Measurements from ENCODE around the gene RAPGEF4.

The RAPGEF4 gene

DNA sequence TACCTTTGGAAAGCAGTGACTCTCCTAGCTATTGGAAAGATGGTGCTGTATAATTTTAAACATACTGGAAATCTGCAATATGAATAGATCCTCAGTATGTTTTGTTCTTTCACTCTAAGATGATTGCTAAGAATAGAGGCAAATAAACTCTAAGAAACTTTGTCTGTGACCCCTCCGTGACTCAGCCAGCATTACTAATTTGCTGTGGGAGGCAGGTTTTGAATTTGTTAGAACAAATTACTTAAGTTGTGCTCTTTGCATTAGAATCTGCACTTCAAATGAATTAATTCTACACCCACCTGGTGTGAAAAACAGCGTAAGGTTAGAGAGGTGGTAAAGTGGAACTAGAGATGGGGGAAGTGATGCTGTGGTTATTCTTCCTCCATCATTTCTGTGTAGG lies 142.2 kb downstream of the RAPGEF4 start:
- Mint-ChIP-seq H3K27me3 (peaks cover 27 to 30% of the 10 kb centered on the region in 2 donors), H3K4me3 (no peak overlapping the region), H3K4me1 (ENCODE audit: low read depth in 2 of 2) (no peaks in the 10 kb centered on the region), H3K36me3 (ENCODE audit: insufficient read depth) (no peaks in the 10 kb centered on the region), H3K9me3 (peaks cover 0 to 2% of the 10 kb centered on the region in 2 donors), H3K27ac (no peak overlapping the region)
- ATAC-seq (replicated peaks) (no peak), DNase-seq (no peak)

DNA sequence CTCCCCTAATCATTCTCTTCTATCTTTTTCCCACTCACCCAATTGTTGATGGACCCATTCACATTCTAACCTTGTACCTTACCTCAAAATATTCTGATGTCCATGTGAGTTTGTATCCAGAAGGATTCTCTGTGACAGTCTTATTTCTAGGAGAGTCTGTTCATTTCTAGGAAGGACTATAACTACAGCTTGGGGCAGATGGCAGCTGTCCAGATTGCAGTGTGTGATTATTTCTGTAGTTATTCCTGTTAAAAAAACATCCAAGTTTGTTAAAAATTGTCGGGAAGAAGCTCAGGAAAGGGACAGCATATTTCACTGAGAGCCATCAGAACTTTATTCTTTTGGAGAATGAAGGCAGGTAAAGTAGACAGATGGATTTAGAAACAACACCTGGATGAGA lies 142.6 kb downstream of the RAPGEF4 start:
- no peak overlapping the region for H3K4me3 Mint-ChIP-seq
- no peaks in the 10 kb centered on the region for H3K36me3 Mint-ChIP-seq (ENCODE audit: insufficient read depth)
- peaks cover 27 to 30% of the 10 kb centered on the region in 2 donors for H3K27me3 Mint-ChIP-seq
- no peaks in the 10 kb centered on the region for H3K4me1 Mint-ChIP-seq (ENCODE audit: low read depth in 2 of 2)
- no peak for ATAC-seq (replicated peaks)
- no peak overlapping the region for H3K27ac Mint-ChIP-seq
- peaks cover 0 to 2% of the 10 kb centered on the region in 2 donors for H3K9me3 Mint-ChIP-seq
- no peak for DNase-seq

DNA sequence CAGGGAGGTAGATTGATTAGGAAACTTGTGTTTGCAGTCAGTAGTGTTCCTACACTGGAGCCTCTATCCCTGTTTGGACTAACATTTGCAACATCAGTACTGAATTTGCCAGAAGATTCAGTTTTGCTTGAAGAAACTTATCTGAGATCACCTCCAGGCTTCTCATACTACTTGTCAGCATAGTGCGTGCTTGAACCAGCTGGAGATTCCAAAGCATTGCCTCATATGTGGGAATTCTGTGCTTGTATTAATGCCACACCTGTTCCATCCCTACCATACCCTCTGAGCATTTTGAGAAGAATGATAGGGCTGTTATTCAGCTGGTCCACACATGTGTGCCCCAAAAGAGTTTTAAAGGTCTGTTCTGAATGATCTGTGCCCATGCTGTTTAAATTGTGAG lies 148.7 kb downstream of the RAPGEF4 start:
- Mint-ChIP-seq H3K4me3 (no peak overlapping the region), H3K27ac (no peak overlapping the region), H3K27me3 (peaks cover 15 to 25% of the 10 kb centered on the region in 2 donors), H3K36me3 (ENCODE audit: insufficient read depth) (no peaks in the 10 kb centered on the region), H3K9me3 (no peaks in the 10 kb centered on the region), H3K4me1 (ENCODE audit: low read depth in 2 of 2) (no peaks in the 10 kb centered on the region)
- DNase-seq, result no peak
- ATAC-seq (replicated peaks), result no peak

- Mint-ChIP-seq H3K36me3 (ENCODE audit: insufficient read depth) (no peaks in the 10 kb centered on the region), H3K4me1 (ENCODE audit: low read depth in 2 of 2) (no peaks in the 10 kb centered on the region), H3K9me3 (no peaks in the 10 kb centered on the region), H3K27me3 (peaks cover 26 to 34% of the 10 kb centered on the region in 2 donors), H3K4me3 (no peak overlapping the region), H3K27ac (no peak overlapping the region)
- no peak for ATAC-seq (replicated peaks)
- DNase-seq, result no peak
These were observed 150.4 kb downstream of the RAPGEF4 start for GRCh38 chr2:172885996-172886395.

DNA sequence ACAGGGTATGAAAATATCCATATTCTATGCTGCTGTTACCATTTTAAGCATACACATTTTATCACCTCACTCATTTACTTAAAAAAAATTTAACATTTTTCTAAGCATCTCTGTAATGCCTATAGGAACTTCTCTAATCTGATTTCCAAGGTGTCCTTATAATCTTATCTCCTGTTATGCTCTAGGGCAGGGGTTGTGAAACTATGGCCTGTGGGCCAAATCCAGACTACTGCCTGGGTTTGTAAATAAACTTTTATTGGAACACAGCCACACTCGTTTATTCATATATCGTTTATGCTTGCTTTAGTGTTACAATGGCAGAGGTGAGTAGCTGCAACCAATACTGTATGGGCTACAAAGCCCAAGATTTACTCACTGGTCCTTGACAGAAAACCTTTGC lies 151.6 kb downstream of the RAPGEF4 start:
- Mint-ChIP-seq H3K27ac (no peak overlapping the region), H3K4me1 (ENCODE audit: low read depth in 2 of 2) (no peaks in the 10 kb centered on the region), H3K27me3 (peaks cover 39% of the 10 kb centered on the region in 2 donors), H3K4me3 (no peak overlapping the region), H3K36me3 (ENCODE audit: insufficient read depth) (no peaks in the 10 kb centered on the region), H3K9me3 (no peaks in the 10 kb centered on the region)
- DNase-seq (no peak), ATAC-seq (replicated peaks) (no peak)

DNA sequence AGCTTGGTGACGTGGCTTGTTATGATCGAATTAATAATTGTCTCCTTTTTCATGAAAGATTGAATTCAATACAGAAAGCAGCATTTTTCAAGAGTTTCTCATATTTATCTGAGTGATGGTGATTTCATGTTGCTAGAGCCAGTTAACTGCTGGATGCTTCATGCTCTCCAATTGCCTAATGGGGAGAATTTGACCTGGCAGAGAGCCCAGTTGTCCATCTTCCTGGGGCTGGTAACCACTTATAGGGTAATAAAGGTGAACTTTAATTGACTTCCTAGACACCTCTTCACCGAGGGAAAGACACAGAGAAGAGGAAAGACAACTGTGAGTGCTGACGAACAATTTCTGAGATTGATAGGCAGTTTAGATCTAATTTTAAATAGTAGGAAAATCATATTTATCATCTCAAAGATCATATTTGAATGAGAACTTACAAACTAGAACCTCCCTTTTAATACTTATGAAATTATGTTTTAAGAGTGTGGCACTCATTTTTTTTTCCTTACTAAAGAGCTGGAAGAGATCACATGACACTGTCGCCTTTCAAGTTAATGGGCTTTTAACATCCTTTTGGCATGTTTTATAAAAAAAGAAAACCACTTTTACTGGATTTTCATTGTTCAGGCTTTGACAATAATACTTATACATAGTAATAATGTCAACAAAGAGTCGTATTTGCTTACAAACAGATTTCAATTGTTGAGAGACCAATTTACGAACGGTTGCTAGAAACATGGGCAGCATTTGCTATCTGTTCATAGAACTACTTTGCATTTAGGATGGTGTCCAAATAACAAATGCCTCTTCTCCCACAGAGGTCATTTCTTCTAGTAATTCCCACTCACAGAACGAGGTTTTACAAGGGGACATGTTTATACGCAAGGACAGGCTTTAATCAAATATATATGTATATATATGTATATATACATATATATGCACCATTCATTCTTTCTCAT lies 153.3 kb downstream of the RAPGEF4 start:
- no peak overlapping the region for H3K4me3 Mint-ChIP-seq
- no peak overlapping the region for H3K27ac Mint-ChIP-seq
- H3K36me3 Mint-ChIP-seq (ENCODE audit: insufficient read depth), result no peaks in the 10 kb centered on the region
- no peaks in the 10 kb centered on the region for H3K9me3 Mint-ChIP-seq
- peaks cover 51% of the 10 kb centered on the region in 2 donors for H3K27me3 Mint-ChIP-seq
- ATAC-seq (replicated peaks), result no peak
- H3K4me1 Mint-ChIP-seq (ENCODE audit: low read depth in 2 of 2), result no peaks in the 10 kb centered on the region
- DNase-seq, result no peak

GRCh38 chr2:172889768-172890430 lies 154.3 kb downstream of the RAPGEF4 start:
- Mint-ChIP-seq H3K27me3 (peaks cover 51 to 56% of the 10 kb centered on the region in 2 donors), H3K27ac (no peak overlapping the region), H3K36me3 (ENCODE audit: insufficient read depth) (no peaks in the 10 kb centered on the region), H3K9me3 (no peaks in the 10 kb centered on the region), H3K4me3 (no peak overlapping the region), H3K4me1 (ENCODE audit: low read depth in 2 of 2) (no peaks in the 10 kb centered on the region)
- ATAC-seq (replicated peaks) (no peak), DNase-seq (no peak)

GRCh38 chr2:172893111-172893510 lies 157.5 kb downstream of the RAPGEF4 start:
- Mint-ChIP-seq H3K36me3 (ENCODE audit: insufficient read depth) (no peaks in the 10 kb centered on the region), H3K27ac (no peak overlapping the region), H3K4me3 (no peak overlapping the region), H3K4me1 (ENCODE audit: low read depth in 2 of 2) (no peaks in the 10 kb centered on the region), H3K27me3 (peaks cover 52 to 58% of the 10 kb centered on the region in 2 donors), H3K9me3 (no peaks in the 10 kb centered on the region)
- DNase-seq (no peak), ATAC-seq (replicated peaks) (no peak)

DNA sequence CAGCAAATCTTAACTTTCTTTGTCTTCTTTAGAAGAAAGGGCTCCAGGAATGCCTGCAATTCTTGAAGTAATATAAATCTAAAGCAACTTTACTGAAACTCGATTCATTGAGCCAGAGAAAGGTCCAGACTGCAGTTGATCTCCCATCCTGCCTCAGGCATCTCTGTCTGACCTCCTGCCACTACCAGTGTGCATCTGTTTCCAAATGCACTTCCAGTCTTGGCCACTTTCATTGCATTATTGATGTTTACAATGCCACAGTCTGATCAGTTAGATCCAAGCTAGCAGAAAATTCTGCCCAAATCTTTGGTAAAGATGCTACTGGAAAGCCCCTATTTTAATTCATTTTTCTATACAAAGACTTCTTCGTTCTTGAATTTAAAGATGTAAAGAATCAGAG lies 158.0 kb downstream of the RAPGEF4 start:
- Mint-ChIP-seq H3K27me3 (peaks cover 57 to 61% of the 10 kb centered on the region in 2 donors), H3K4me3 (no peak overlapping the region), H3K9me3 (no peaks in the 10 kb centered on the region), H3K27ac (no peak overlapping the region), H3K4me1 (ENCODE audit: low read depth in 2 of 2) (no peaks in the 10 kb centered on the region), H3K36me3 (ENCODE audit: insufficient read depth) (no peaks in the 10 kb centered on the region)
- ATAC-seq (replicated peaks) (no peak), DNase-seq (no peak)

GRCh38 chr2:172894689-172895387 lies 159.2 kb downstream of the RAPGEF4 start:
- H3K36me3 Mint-ChIP-seq (ENCODE audit: insufficient read depth), result no peaks in the 10 kb centered on the region
- no peak overlapping the region for H3K4me3 Mint-ChIP-seq
- H3K9me3 Mint-ChIP-seq, result no peaks in the 10 kb centered on the region
- no peak for ATAC-seq (replicated peaks)
- peaks cover 63 to 70% of the 10 kb centered on the region in 2 donors for H3K27me3 Mint-ChIP-seq
- H3K27ac Mint-ChIP-seq, result no peak overlapping the region
- H3K4me1 Mint-ChIP-seq (ENCODE audit: low read depth in 2 of 2), result no peaks in the 10 kb centered on the region
- no peak for DNase-seq

DNA sequence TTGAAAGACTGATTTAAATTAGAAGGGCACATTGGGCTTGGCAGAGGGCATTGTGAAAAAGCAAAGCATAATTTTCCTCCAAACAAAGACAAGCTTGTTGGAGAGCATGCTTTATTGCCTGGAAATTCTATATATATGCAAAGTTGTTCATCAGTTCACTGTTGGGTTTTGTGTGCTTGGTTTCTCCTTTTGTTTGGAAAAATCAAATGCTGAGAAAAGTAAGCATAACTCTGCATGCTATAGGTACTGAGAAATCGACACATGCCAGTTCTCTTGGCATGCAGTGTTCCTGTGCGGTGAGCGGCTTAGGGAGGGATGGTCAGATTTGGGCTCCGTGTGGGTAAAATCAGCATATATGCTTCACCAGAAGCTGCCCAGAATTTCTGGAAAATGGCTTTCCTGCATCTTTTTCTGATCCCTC lies 161.0 kb downstream of the RAPGEF4 start:
- no peak overlapping the region for H3K4me3 Mint-ChIP-seq
- no peak for DNase-seq
- H3K4me1 Mint-ChIP-seq (ENCODE audit: low read depth in 2 of 2), result no peaks in the 10 kb centered on the region
- H3K36me3 Mint-ChIP-seq (ENCODE audit: insufficient read depth), result no peaks in the 10 kb centered on the region
- no peak overlapping the region for H3K27ac Mint-ChIP-seq
- ATAC-seq (replicated peaks), result no peak
- peaks cover 60 to 65% of the 10 kb centered on the region in 2 donors for H3K27me3 Mint-ChIP-seq
- H3K9me3 Mint-ChIP-seq, result no peaks in the 10 kb centered on the region

DNA sequence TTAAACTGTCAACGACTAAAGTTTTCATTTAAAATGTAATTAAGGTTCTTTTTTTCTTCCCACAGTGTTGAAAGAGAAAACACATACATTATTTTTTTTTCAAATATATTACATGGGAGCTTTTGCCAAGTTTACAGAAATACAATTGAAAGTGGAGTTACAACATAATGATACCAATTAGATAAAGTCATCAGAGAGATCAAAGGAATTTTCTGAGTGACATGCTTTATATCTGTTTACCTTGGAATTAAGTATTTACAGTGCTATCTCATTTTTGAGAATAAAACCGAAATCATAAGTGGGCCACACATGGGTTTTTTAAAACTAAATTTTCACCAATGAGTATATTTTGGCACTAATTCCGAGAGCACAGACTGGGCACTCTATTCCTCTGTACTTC lies 165.2 kb downstream of the RAPGEF4 start:
- Mint-ChIP-seq H3K27ac (no peak overlapping the region), H3K36me3 (ENCODE audit: insufficient read depth) (no peaks in the 10 kb centered on the region), H3K4me1 (ENCODE audit: low read depth in 2 of 2) (no peaks in the 10 kb centered on the region), H3K4me3 (no peak overlapping the region), H3K9me3 (no peaks in the 10 kb centered on the region), H3K27me3 (peaks cover 42 to 49% of the 10 kb centered on the region in 2 donors)
- ATAC-seq (replicated peaks) (no peak), DNase-seq (no peak)

- Mint-ChIP-seq H3K36me3 (ENCODE audit: insufficient read depth) (no peaks in the 10 kb centered on the region), H3K9me3 (no peaks in the 10 kb centered on the region)
- ATAC-seq (replicated peaks), result no peak
These were observed 166.3 kb downstream of the RAPGEF4 start for GRCh38 chr2:172901913-172902312.

More at GRCh38 chr2:172901913-172902312, 166.3 kb downstream of the RAPGEF4 start:
- no peak for DNase-seq
- H3K4me1 Mint-ChIP-seq (ENCODE audit: low read depth in 2 of 2), result no peaks in the 10 kb centered on the region
- no peak overlapping the region for H3K27ac Mint-ChIP-seq
- peaks cover 40 to 47% of the 10 kb centered on the region in 2 donors for H3K27me3 Mint-ChIP-seq
- H3K4me3 Mint-ChIP-seq, result no peak overlapping the region
